ENCODE data around the gene ZNRF3.
"Not testable (repeated sequence)": the region's sequence is repeated elsewhere in the genome, so short reads cannot be mapped to it uniquely, and the experiment has no call there.

The ZNRF3 gene

DNA sequence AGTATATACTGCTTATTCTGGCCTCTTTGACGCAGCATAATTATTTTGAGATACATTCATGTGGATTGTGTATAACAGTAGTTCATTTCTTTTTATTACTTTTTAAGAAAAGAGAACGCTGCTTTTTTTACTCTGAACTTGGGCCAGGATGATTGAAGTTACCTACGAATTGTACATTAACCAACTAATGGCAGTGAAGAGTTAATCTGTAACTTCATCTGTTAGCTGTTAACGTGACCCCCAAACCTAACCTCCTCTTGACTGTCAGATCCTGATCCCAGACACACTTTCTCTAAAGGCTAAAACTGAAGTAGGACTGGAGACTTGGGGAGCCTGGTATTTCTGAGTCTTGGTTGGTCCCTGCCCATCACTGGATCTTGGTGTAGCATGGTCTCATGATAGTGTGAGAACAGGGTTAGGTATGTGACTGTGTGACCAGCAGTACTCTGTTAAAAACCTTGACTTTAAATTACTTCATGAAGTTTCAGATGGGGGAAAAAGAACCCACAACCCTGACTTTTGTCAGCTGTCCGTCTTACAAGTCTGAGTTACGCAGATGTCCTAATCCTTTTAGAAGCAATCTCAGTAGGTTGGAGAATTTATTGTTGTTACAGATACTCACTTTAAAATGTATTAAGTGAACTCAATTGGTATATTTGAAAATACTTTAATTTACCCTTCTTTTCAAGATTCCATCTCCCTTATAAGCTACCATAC lies 138.9 kb downstream of the ZNRF3 start:
- peak; percentile 85 for FAIRE-seq
- DNase-seq (ENCODE audit: extremely low spot score, insufficient read length, low read depth), result no peak

- DNase-seq (ENCODE audit: extremely low spot score, insufficient read length, low read depth) (no peak), FAIRE-seq (no peak)
Measured at GRCh38 chr22:29023172-29023796, 139.9 kb downstream of the ZNRF3 start.

- no peak for DNase-seq (ENCODE audit: extremely low spot score, insufficient read length, low read depth)
- no peak for FAIRE-seq
Measured at GRCh38 chr22:29026579-29026978, 143.2 kb downstream of the ZNRF3 start.

- no peak for DNase-seq (ENCODE audit: extremely low spot score, insufficient read length, low read depth)
- no peak for FAIRE-seq
Measured at GRCh38 chr22:29028468-29028867, 145.1 kb downstream of the ZNRF3 start.

GRCh38 chr22:29029202-29030000 lies 146.0 kb downstream of the ZNRF3 start:
- no peak for FAIRE-seq
- DNase-seq (ENCODE audit: extremely low spot score, insufficient read length, low read depth), result no peak

DNA sequence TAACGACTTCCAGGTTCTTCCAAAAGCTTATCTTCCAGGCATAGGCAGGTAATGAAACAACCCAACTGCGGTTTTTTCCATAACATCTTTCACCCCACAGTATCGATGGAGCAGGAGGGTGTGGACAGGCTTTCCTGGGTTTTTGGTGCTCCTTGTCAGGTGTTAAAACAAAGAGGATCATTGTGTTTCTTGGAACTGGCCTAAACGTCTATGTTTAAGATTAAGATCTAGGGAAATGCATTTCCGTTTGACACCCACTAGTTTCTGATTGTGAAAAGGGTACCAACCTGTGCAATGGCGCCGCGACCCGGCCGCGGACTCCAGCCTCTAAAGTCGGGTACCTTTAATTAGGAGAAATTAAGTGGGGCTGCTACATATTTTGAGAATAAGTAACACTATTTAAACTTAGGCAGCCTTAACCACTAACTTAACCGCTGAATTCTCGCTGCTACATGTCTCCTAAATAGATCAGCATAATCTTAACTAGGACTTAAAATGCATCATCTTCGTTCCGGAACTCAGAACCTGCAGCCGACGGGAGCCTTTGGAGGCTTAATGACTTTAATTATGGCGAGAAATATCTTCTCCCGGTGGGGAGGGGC lies 146.7 kb downstream of the ZNRF3 start:
- no peak for FAIRE-seq
- DNase-seq (ENCODE audit: extremely low spot score, insufficient read length, low read depth), result no peak

DNA sequence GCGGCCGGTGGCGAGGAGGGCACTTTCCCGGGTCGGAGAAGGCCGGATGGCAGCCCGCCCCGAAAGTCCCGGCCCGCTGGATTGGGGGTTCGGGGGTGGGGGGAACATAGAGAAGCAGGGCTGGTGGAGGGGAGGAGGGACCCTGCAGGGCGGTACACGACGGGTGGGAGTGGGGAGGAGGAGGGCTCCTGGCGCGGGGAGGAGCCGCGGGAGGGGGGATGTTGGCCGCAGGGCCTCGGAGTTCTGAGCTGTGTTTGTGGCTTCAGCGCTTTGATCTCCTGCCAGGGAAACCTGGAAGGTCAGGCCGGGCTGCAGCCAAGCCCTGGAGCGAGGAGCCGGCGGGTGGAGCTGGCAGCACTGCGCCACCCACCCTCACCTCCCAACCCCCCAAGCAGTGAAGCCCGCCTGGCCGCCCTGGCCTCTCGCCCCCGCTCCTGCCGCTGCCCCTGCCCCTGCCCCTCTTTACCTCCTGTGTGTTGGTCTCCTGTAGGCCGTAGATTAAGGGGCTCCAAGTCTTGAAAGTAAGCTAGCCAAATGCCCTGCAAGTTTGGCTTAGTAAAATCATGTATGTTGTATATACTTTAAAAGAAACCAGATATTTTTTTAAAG lies 147.3 kb downstream of the ZNRF3 start:
- no peak for DNase-seq (ENCODE audit: extremely low spot score, insufficient read length, low read depth)

DNA sequence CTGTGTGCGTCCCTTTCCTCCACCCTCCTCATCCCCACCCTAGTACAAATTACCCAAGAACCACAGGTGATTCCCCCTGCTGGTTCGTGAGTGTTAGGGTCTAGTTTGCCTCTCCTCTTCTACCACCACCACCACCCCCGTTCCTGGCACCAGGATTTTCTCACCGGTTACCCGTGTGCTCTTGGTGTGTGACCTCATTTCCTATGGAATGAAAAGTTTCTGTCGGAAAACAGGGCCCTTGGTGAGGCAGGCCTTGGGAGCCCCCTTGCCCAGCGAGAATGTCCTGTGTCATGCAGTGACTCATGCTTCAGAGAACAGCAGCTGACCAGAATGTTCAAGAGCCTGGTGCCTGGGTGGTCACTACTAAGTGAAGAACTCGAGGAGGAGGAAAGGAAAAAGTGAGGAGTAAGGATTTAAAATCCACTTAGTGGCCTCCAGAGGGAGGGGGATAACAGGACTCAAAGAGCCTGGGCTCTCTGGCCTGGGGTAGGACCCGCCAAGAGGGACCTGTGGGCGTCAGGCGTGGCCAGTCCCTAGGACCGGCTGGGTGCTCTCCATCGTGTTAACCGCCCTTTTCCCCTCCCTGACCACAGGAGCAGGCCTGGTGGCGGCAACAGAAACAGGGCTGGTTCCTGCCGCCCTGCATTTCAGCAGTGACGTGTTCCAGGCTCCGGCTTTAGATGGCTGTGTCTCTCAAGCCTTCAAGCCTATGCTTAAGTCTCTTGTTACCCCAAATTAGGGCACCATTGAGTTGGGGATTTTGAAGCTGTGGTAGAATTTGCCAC lies 148.0 kb downstream of the ZNRF3 start:
- no peak for FAIRE-seq
- DNase-seq (ENCODE audit: extremely low spot score, insufficient read length, low read depth), result no peak

More for the DNA sequence above, 147.3 kb downstream of the ZNRF3 start:
- FAIRE-seq, result no peak

DNA sequence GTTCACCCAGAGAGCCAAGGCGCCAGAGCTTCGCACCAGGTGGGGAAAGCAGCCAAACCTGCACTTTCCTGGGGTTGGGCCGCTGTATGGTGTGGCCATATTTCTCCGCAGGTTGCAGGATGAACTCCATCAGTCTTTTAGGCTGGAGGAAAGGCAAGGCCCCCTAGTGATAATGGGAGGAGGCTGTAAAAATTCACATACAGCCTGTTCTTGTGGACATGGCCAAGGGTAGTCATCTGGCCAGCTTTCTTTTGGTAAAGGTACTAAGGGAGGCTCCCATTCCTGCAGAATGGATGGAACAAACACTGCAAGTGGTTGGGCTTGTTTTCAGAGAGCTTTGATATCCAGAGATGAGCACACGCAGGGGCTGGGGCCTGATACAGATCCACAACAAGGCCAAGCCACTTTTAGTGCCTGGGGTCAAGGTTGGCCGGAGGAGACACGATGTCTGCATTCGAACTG lies 148.7 kb downstream of the ZNRF3 start:
- DNase-seq (ENCODE audit: extremely low spot score, insufficient read length, low read depth) (no peak), FAIRE-seq (no peak)

DNA sequence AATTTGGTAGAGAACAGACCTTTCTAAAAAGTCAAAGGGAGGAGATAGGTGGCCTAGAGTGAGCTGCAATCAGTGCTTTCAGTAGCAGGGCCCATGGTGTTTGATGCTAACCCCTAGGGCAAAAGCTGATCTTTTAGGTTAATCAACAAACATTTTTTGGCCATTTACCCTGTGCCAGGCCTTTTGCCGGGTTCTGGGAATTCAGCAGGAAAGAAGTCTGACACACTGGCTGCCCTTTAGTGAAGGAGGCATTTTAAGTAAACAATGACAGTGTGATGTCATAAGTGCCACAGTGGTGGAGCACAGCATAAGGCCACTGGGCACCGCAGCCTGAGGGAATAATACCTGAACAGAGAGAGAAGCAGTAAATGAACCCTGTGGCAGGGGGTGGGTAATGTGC lies 149.2 kb downstream of the ZNRF3 start:
- FAIRE-seq, result no peak

DNA sequence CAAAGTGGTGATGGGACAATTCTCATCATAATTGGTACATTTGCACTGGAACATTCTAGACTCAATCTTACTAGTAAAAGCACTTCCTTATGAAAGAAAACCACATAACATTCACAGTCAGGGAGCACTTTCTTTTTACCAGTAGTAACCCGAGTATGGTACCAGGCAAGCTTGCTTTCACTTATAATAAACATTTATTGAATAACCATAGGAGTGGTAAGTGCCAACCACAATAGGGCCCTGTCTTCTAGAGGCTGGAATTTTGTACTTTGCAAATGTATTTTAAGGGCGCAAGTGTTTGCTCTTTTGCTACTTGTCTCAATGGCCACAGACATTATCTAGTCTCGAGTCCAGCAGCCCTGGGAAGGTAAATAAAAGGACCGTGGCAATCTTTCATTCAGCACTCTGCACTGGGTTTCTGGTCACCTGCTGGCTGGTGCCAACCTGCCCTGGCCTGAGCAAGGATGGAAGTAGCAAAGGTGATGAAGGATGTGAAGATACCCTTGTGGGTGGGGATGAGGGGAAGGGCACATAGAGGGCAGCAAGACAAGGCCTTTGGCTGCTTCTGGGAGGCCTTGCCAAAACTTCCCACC lies 154.1 kb downstream of the ZNRF3 start:
- no peak for DNase-seq (ENCODE audit: extremely low spot score, insufficient read length, low read depth)
- no peak for FAIRE-seq

More for the DNA sequence above, 149.2 kb downstream of the ZNRF3 start:
- no peak for DNase-seq (ENCODE audit: extremely low spot score, insufficient read length, low read depth)

GRCh38 chr22:29039148-29039547 lies 155.8 kb downstream of the ZNRF3 start:
- DNase-seq (ENCODE audit: extremely low spot score, insufficient read length, low read depth) (no peak), FAIRE-seq (no peak)

GRCh38 chr22:29039684-29040083 lies 156.3 kb downstream of the ZNRF3 start:
- not testable (repeated sequence) for DNase-seq (ENCODE audit: extremely low spot score, insufficient read length, low read depth); FAIRE-seq

DNA sequence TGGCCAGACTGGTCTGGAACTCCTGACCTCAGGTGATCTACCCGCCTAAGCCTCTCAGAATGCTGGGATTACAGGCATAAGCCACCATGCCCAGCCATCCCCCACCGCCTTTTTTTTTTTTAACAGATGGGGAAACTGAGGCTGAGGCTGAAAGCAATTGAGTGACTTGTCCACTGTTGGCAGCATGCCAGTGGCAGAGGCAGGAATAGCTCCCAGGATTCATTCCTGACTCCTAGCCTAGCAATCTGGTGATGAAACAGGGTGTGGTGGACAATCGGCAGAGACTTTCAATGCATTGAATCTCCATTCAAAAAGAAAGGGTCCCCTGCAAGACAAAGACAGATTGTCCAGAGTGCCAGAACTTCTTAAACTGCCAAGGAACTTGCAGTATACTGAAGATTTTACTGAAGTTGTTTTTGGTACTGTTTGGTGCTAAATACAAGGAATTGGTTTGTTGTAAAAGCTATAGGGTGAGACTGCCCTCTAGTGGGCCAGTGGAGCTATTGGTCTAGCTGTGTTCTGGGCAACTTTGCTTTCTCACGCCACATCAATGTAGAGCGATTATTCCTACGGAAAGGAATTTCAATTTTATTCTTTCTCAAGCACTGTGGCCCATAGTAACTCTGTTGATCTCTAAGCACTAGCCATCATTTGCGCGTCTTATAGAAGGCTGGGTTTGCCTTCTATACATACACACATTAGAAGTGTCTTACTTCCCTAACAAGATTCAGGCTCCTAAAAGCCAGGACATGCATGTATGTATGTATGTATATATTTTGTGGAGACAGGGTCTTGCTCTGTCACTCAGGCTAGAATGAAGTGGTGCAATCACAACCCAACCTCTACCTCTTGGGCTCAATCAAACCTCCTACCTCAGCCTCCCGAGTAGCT lies 157.3 kb downstream of the ZNRF3 start:
- FAIRE-seq (peak; percentile 92), DNase-seq (ENCODE audit: extremely low spot score, insufficient read length, low read depth) (peak; percentile 33)

GRCh38 chr22:29041408-29041807 lies 158.0 kb downstream of the ZNRF3 start:
- FAIRE-seq, result no peak
- no peak for DNase-seq (ENCODE audit: extremely low spot score, insufficient read length, low read depth)

- no peak for DNase-seq (ENCODE audit: extremely low spot score, insufficient read length, low read depth)
- FAIRE-seq, result no peak
Measured at GRCh38 chr22:29043906-29044575, 160.7 kb downstream of the ZNRF3 start.

DNA sequence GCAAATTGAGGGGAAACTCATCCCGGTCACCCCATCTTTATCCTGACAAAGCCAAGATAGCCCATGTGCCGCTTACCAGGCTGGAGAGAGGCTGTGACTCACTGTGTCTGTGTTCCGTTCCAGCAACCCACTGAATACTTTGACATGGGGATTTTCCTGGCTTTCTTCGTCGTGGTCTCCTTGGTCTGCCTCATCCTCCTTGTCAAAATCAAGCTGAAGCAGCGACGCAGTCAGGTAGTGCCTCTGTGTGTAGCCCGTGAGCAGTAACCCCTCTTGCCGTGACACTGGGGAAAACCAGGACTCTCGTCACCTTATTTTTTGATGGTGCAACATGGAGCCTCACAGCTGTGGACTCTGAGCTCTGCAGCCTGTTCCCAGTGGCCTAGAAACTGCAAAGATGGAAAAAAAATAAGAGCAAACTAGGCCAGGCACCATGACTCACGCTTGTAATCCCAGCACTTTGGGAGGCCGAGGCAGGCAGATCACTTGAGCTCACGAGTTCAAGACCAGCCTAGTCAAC lies 161.3 kb downstream of the ZNRF3 start:
- no peak for DNase-seq (ENCODE audit: extremely low spot score, insufficient read length, low read depth)
- no peak for FAIRE-seq
